ENCODE results near the gene RNPC3. TPM values are rescaled to one million over a fixed set of nuclear protein-coding genes. Genes with fewer than 3 reads are reported as not detected.
"Not testable (repeated sequence)": the region's sequence is repeated elsewhere in the genome, so short reads cannot be mapped to it uniquely, and the experiment has no call there.

The RNPC3 gene
- total and polyA plus RNA-seq, 2 donors = 11.2 to 17.2 TPM

DNA sequence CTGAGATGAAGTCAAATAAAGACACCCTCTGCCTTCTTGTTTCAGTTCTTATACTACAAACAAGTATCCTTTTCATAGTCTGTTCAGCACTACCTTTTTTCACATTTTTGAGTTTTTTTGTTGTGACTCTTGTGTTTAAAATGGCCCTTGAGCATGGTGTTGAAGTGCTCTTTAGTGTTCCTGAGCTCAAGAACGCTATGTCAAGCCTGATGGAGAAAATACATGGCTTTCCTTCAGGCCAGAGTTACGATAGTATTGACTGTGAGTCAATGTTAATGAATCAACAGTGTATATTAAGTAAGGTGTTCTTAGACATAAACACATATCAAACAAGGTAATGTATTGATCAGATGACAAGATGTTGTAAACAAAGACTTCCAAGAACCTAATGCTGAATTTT lies 12.7 kb downstream of the RNPC3 start:
- no peaks in the 10 kb centered on the region for H3K9me3 ChIP-seq (ENCODE audit: control insufficient read depth in 2 of 2, insufficient read depth in 1 of 2, low read length in 1 of 2)
- WGBS = 97% methylated on average over 2 of the region's 2 CpGs
- no peak for DNase-seq (ENCODE audit: low read depth in 6 of 9, low spot score in 9 of 9)
- H3K4me1 ChIP-seq (ENCODE audit: control insufficient read depth in 2 of 2, insufficient read depth in 2 of 2, low read length in 2 of 2) = no peaks in the 10 kb centered on the region
- H3K36me3 ChIP-seq (ENCODE audit: control insufficient read depth in 2 of 2, insufficient read depth in 2 of 2, low read length in 1 of 2) = peaks cover 14 to 54% of the 10 kb centered on the region in 2 donors
- H3K4me3 ChIP-seq (ENCODE audit: low read length in 2 of 2) = no peak overlapping the region
- H3K27me3 ChIP-seq (ENCODE audit: control insufficient read depth in 2 of 2, insufficient read depth in 1 of 2, low read length in 1 of 2) = no peaks in the 10 kb centered on the region
- H3K27ac ChIP-seq (ENCODE audit: low read depth in 1 of 2, low read length in 1 of 2) = no peak overlapping the region

DNA sequence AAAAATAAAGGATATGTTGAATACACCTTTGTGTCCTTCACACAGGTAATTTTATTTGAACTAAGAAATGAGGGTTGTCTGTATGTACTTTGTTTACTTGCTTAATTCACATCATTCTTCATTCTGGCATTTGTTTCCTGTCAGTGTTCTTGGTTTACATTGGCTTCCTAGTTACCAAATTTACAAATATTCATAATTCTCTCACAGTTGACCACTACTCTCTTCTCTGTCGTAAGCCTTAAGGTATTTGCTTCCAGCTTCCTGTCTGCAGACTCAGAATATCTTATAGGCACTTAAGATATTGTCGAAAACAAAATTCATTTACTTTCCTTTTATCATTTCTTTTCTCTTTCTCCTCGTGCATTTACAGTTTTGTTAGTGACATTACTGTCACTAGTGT lies 15.9 kb downstream of the RNPC3 start:
- Histone ChIP-seq H3K27me3 (ENCODE audit: control insufficient read depth in 2 of 2, insufficient read depth in 1 of 2, low read length in 1 of 2) (no peaks in the 10 kb centered on the region), H3K9me3 (ENCODE audit: control insufficient read depth in 2 of 2, insufficient read depth in 1 of 2, low read length in 1 of 2) (no peaks in the 10 kb centered on the region), H3K4me3 (ENCODE audit: low read length in 2 of 2) (no peak overlapping the region), H3K4me1 (ENCODE audit: control insufficient read depth in 2 of 2, insufficient read depth in 2 of 2, low read length in 2 of 2) (no peaks in the 10 kb centered on the region), H3K36me3 (ENCODE audit: control insufficient read depth in 2 of 2, insufficient read depth in 2 of 2, low read length in 1 of 2) (peaks cover 15 to 49% of the 10 kb centered on the region in 2 donors), H3K27ac (ENCODE audit: low read depth in 1 of 2, low read length in 1 of 2) (no peak overlapping the region)
- no peak for DNase-seq (ENCODE audit: low read depth in 6 of 9, low spot score in 9 of 9)
- WGBS = 97% methylated on average over 3 of the region's 3 CpGs

DNA sequence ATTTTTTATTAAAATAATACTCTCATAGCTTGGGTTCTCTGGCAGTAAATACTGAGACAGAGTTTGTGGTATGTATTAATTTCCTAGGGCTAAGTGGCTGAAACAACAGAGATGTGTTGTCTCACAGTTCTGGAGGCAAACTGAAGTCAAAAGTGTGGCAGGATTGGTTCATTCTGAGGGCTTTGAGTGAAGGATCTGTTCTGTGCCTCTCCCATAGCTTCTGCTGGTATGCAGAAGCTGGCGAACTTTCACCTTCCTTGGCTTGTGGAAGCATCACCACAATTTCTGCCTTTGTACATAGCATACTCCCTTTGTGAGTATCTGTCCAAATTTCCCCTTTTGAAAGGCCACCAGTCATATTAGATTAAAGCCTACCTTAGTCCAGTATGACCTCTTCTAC lies 21.0 kb downstream of the RNPC3 start:
- H3K4me3 ChIP-seq (ENCODE audit: low read length in 2 of 2) = no peak overlapping the region
- WGBS = 98% methylated on average over 1 of the region's 1 CpG
- H3K4me1 ChIP-seq (ENCODE audit: control insufficient read depth in 2 of 2, insufficient read depth in 2 of 2, low read length in 2 of 2) = no peaks in the 10 kb centered on the region
- H3K9me3 ChIP-seq (ENCODE audit: control insufficient read depth in 2 of 2, insufficient read depth in 1 of 2, low read length in 1 of 2) = no peaks in the 10 kb centered on the region
- H3K27ac ChIP-seq (ENCODE audit: low read depth in 1 of 2, low read length in 1 of 2) = no peak overlapping the region
- H3K36me3 ChIP-seq (ENCODE audit: control insufficient read depth in 2 of 2, insufficient read depth in 2 of 2, low read length in 1 of 2) = peaks cover 17 to 37% of the 10 kb centered on the region in 2 donors
- DNase-seq (ENCODE audit: low read depth in 6 of 9, low spot score in 9 of 9) = no peak
- no peaks in the 10 kb centered on the region for H3K27me3 ChIP-seq (ENCODE audit: control insufficient read depth in 2 of 2, insufficient read depth in 1 of 2, low read length in 1 of 2)

DNA sequence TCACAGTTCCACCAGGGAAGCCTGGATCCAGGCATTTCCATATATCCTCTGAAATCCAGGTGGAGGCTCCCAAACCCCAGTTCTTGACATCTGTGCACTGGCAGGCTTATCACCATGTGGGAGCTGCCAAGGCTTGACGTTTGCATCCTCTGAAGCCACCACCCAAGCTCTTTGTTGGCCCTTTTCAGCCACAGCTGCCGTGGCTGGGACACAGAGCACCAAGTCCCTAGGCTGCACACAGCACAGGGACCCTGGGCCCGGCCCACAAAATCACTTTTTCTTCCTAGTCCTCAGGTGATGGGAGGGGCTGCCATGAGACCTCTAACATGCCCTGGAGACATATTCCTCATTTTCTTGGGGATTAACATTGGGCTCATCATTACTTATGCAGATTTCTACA lies 22.3 kb downstream of the RNPC3 start:
- no peaks in the 10 kb centered on the region for H3K9me3 ChIP-seq (ENCODE audit: control insufficient read depth in 2 of 2, insufficient read depth in 1 of 2, low read length in 1 of 2)
- no peaks in the 10 kb centered on the region for H3K4me1 ChIP-seq (ENCODE audit: control insufficient read depth in 2 of 2, insufficient read depth in 2 of 2, low read length in 2 of 2)
- 98% methylated on average over 3 of the region's 3 CpGs for WGBS
- H3K27ac ChIP-seq (ENCODE audit: low read depth in 1 of 2, low read length in 1 of 2) = no peak overlapping the region
- no peaks in the 10 kb centered on the region for H3K27me3 ChIP-seq (ENCODE audit: control insufficient read depth in 2 of 2, insufficient read depth in 1 of 2, low read length in 1 of 2)
- DNase-seq (ENCODE audit: low read depth in 6 of 9, low spot score in 9 of 9) = no peak
- H3K36me3 ChIP-seq (ENCODE audit: control insufficient read depth in 2 of 2, insufficient read depth in 2 of 2, low read length in 1 of 2) = peaks cover 23 to 42% of the 10 kb centered on the region in 2 donors
- H3K4me3 ChIP-seq (ENCODE audit: low read length in 2 of 2) = no peak overlapping the region

DNA sequence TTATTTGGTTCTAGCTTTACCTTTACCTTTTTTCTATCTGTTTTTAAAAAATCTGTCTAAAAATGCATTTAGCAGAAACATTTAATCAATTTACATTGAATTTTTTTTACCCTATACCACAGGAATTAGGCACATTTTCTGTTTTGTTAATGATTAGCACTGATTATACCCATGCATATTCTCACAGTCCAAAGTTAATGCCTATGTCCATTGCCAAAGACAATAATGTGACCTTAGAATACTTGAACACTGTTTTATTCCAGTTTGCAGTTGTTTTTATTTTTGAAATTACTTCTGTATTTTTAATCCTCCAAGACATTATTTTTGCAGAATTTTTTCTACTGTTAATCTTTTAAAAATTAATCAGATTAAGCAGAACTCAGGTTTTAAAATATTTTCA lies 34.9 kb downstream of the RNPC3 start:
- Histone ChIP-seq H3K36me3 (ENCODE audit: control insufficient read depth in 2 of 2, insufficient read depth in 2 of 2, low read length in 1 of 2) (peaks cover 0 to 5% of the 10 kb centered on the region in 2 donors), H3K4me3 (ENCODE audit: low read length in 2 of 2) (no peak overlapping the region), H3K27ac (ENCODE audit: low read depth in 1 of 2, low read length in 1 of 2) (no peak overlapping the region), H3K27me3 (ENCODE audit: control insufficient read depth in 2 of 2, insufficient read depth in 1 of 2, low read length in 1 of 2) (no peaks in the 10 kb centered on the region), H3K4me1 (ENCODE audit: control insufficient read depth in 2 of 2, insufficient read depth in 2 of 2, low read length in 2 of 2) (no peaks in the 10 kb centered on the region), H3K9me3 (ENCODE audit: control insufficient read depth in 2 of 2, insufficient read depth in 1 of 2, low read length in 1 of 2) (no peaks in the 10 kb centered on the region)
- no peak for DNase-seq (ENCODE audit: low read depth in 6 of 9, low spot score in 9 of 9)

DNA sequence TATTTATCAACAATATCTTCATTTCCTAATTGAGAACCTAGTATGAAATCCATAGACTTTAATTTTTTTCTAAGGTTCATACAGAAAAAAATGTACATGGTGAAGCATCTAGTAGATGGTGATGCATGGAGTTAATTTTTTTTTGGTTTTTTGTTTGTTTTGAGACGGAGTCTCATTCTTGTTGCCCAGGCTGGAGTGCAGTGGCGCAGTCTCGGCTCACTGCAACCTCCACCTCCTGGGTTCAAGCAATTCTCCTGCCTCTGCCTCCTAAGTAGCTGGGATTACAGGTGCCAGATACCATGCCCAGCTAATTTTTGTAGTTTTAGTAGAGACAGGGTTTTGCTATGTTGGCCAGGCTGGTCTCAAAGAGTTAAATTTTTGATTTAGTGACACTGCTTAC lies 35.6 kb downstream of the RNPC3 start:
- H3K4me3 ChIP-seq (ENCODE audit: low read length in 2 of 2); H3K9me3 ChIP-seq (ENCODE audit: control insufficient read depth in 2 of 2, insufficient read depth in 1 of 2, low read length in 1 of 2); DNase-seq (ENCODE audit: low read depth in 6 of 9, low spot score in 9 of 9); H3K27ac ChIP-seq (ENCODE audit: low read depth in 1 of 2, low read length in 1 of 2); H3K4me1 ChIP-seq (ENCODE audit: control insufficient read depth in 2 of 2, insufficient read depth in 2 of 2, low read length in 2 of 2); H3K36me3 ChIP-seq (ENCODE audit: control insufficient read depth in 2 of 2, insufficient read depth in 2 of 2, low read length in 1 of 2); H3K27me3 ChIP-seq (ENCODE audit: control insufficient read depth in 2 of 2, insufficient read depth in 1 of 2, low read length in 1 of 2): not testable (repeated sequence)
- over 99% methylated on average over 3 of the region's 3 CpGs for WGBS

DNA sequence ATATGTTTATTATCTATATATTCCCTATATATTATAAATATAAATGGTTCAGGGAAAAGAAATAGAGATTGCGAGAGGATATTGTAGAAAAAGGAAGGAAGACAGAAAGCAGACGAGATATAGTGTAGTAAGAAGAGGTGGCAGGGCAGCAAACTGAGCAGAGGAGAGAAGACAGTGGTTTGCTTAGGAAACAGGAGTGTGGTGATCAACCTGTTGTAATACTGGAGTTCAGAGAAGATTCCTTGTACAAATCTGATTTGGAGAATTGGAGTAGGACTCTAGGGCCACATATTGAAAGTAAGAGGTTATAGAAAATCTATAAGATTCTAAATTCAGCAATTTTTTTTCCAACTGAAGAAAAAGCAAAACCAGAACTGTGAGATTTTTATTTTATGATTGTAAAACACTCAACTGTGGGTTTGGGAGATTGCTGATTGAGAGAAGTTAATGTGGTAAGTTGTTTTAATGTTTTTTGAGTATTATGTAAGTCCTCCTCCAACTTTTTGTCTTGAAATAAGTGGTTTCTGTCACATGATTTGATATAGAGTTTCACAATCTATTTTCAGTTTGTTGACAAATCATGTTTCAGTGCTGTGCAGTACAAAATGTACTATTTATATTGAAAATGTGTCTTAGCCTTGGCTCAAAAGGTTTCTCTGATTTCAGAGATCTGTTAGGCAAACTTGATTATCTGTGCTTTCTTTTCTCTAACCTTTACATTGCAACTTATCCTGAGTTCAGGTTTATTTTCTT lies 36.3 kb downstream of the RNPC3 start:
- H3K36me3 ChIP-seq (ENCODE audit: control insufficient read depth in 2 of 2, insufficient read depth in 2 of 2, low read length in 1 of 2) = no peaks in the 10 kb centered on the region
- no peaks in the 10 kb centered on the region for H3K4me1 ChIP-seq (ENCODE audit: control insufficient read depth in 2 of 2, insufficient read depth in 2 of 2, low read length in 2 of 2)
- H3K27me3 ChIP-seq (ENCODE audit: control insufficient read depth in 2 of 2, insufficient read depth in 1 of 2, low read length in 1 of 2) = no peaks in the 10 kb centered on the region
- no peak overlapping the region for H3K4me3 ChIP-seq (ENCODE audit: low read length in 2 of 2)
- no peak for DNase-seq (ENCODE audit: low read depth in 6 of 9, low spot score in 9 of 9)
- no peaks in the 10 kb centered on the region for H3K9me3 ChIP-seq (ENCODE audit: control insufficient read depth in 2 of 2, insufficient read depth in 1 of 2, low read length in 1 of 2)
- H3K27ac ChIP-seq (ENCODE audit: low read depth in 1 of 2, low read length in 1 of 2) = no peak overlapping the region
- WGBS = 72% methylated on average over 2 of the region's 2 CpGs

DNA sequence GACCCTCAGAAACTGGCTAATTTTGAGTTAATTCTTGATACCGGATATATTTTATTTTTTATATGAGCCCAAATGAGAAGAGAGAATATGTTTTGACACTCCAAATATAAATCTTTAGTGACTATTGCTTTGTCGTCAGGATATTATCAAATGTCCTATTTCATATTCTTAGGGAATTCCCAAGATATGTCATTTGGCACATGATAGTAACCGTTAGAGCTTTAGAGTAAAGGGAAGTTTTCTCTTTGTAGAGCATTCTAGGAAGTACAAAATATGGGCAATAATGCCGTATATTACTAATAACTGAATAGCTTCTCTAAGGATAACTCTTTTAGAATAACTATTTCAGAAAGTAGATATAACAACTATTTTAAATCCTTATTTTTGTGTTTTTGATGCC lies 37.6 kb downstream of the RNPC3 start:
- DNase-seq (ENCODE audit: low read depth in 6 of 9, low spot score in 9 of 9) = no peak
- Histone ChIP-seq H3K4me3 (ENCODE audit: low read length in 2 of 2) (no peak overlapping the region), H3K27ac (ENCODE audit: low read depth in 1 of 2, low read length in 1 of 2) (no peak overlapping the region), H3K36me3 (ENCODE audit: control insufficient read depth in 2 of 2, insufficient read depth in 2 of 2, low read length in 1 of 2) (no peaks in the 10 kb centered on the region), H3K27me3 (ENCODE audit: control insufficient read depth in 2 of 2, insufficient read depth in 1 of 2, low read length in 1 of 2) (no peaks in the 10 kb centered on the region), H3K9me3 (ENCODE audit: control insufficient read depth in 2 of 2, insufficient read depth in 1 of 2, low read length in 1 of 2) (no peaks in the 10 kb centered on the region), H3K4me1 (ENCODE audit: control insufficient read depth in 2 of 2, insufficient read depth in 2 of 2, low read length in 2 of 2) (no peaks in the 10 kb centered on the region)
- WGBS = 95% methylated on average over 4 of the region's 4 CpGs

DNA sequence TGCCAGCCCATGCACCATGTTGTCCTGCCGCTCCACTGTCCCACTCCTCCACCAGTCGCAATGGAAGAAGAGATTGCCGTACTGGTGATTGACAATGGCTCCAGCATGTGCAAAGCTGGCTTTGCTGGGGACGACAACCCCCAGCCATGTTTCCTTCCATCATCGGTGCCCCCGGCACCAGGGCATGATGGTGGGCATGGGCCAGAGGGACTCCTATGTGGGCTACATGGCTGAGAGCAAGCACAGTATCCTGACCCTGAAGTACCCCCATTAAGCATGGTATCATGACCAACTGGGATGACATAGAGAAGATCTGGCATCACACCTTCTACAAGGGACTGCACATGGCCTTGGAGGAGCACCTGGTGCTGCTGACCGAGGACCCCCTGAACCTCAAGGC lies 44.0 kb downstream of the RNPC3 start:
- DNase-seq (ENCODE audit: low read depth in 6 of 9, low spot score in 9 of 9) = no peak
- Histone ChIP-seq H3K4me3 (ENCODE audit: low read length in 2 of 2) (no peak overlapping the region), H3K4me1 (ENCODE audit: control insufficient read depth in 2 of 2, insufficient read depth in 2 of 2, low read length in 2 of 2) (no peaks in the 10 kb centered on the region), H3K27me3 (ENCODE audit: control insufficient read depth in 2 of 2, insufficient read depth in 1 of 2, low read length in 1 of 2) (no peaks in the 10 kb centered on the region), H3K36me3 (ENCODE audit: control insufficient read depth in 2 of 2, insufficient read depth in 2 of 2, low read length in 1 of 2) (no peaks in the 10 kb centered on the region), H3K9me3 (ENCODE audit: control insufficient read depth in 2 of 2, insufficient read depth in 1 of 2, low read length in 1 of 2) (peaks cover 0 to 5% of the 10 kb centered on the region in 2 donors), H3K27ac (ENCODE audit: low read depth in 1 of 2, low read length in 1 of 2) (no peak overlapping the region)
- 98% methylated on average over 7 of the region's 7 CpGs for WGBS
